ENCODE data around the gene PACC1. TPM values are rescaled to one million over a fixed set of nuclear protein-coding genes. Genes with fewer than 3 reads are reported as not detected.
A peak's percentile ranks its signal among the peaks of the same experiment; 100 is the strongest.

The PACC1 gene
- total and polyA plus RNA-seq, 2 experiments from 2014 or later, result 9.4 to 10.4 TPM

- H2AFZ ChIP-seq, result no peak overlapping the region
These were observed 2.3 kb downstream of the PACC1 start for GRCh38 chr1:212412374-212412773.

GRCh38 chr1:212410231-212410820 is 4.4 kb downstream of the PACC1 start:
- H2AFZ ChIP-seq, result no peak overlapping the region
- H3K4me1 ChIP-seq (ENCODE audit: insufficient read depth), result peaks cover 8% of the 10 kb centered on the region
- TF ChIP-seq EZH2 (IDR thresholded peaks at IDR 0.05; ENCODE audit: borderline replicate concordance), result no peak
- TF ChIP-seq EZH2phosphoT487 (IDR thresholded peaks at IDR 0.05; ENCODE audit: low read depth, severe bottlenecking, unreplicated experiment), result no peak
- TF ChIP-seq, protein P1, sequence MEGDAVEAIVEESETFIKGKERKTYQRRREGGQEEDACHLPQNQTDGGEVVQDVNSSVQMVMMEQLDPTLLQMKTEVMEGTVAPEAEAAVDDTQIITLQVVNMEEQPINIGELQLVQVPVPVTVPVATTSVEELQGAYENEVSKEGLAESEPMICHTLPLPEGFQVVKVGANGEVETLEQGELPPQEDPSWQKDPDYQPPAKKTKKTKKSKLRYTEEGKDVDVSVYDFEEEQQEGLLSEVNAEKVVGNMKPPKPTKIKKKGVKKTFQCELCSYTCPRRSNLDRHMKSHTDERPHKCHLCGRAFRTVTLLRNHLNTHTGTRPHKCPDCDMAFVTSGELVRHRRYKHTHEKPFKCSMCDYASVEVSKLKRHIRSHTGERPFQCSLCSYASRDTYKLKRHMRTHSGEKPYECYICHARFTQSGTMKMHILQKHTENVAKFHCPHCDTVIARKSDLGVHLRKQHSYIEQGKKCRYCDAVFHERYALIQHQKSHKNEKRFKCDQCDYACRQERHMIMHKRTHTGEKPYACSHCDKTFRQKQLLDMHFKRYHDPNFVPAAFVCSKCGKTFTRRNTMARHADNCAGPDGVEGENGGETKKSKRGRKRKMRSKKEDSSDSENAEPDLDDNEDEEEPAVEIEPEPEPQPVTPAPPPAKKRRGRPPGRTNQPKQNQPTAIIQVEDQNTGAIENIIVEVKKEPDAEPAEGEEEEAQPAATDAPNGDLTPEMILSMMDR (IDR thresholded peaks at IDR 0.05; ENCODE audit: poor library complexity), result no peak
- WGBS (ENCODE audit: low lambda C conversion rate, missing lambda C conversion rate), result 90% methylated on average over 8 of the region's 8 CpGs
- H3K79me2 ChIP-seq, result peaks cover 17% of the 10 kb centered on the region
- H3K4me2 ChIP-seq, result no peak overlapping the region
- H3K27me3 ChIP-seq, result no peaks in the 10 kb centered on the region
- H3K9me2 ChIP-seq (replicated peaks; ENCODE audit: insufficient read depth), result no peaks in the 10 kb centered on the region
- no peaks in the 10 kb centered on the region for H3K9me3 ChIP-seq (ENCODE audit: low read depth)
- H3K4me3 ChIP-seq, result no peak overlapping the region
- H3K27ac ChIP-seq, result no peak overlapping the region
- DNase-seq (ENCODE audit: low spot score), result peak; percentile 18
- H3K36me3 ChIP-seq (replicated peaks; ENCODE audit: insufficient read depth, low read depth), result no peaks in the 10 kb centered on the region
- H4K20me1 ChIP-seq (ENCODE audit: insufficient read depth, poor library complexity, severe bottlenecking), result no peaks in the 10 kb centered on the region

More at GRCh38 chr1:212412374-212412773, 2.3 kb downstream of the PACC1 start:
- Histone ChIP-seq H3K36me3 (replicated peaks; ENCODE audit: insufficient read depth, low read depth) (no peaks in the 10 kb centered on the region), H4K20me1 (ENCODE audit: insufficient read depth, poor library complexity, severe bottlenecking) (no peaks in the 10 kb centered on the region), H3K4me2 (no peak overlapping the region), H3K27me3 (no peaks in the 10 kb centered on the region), H3K4me3 (no peak overlapping the region), H3K79me2 (peaks cover 17% of the 10 kb centered on the region), H3K9me3 (ENCODE audit: low read depth) (no peaks in the 10 kb centered on the region), H3K27ac (no peak overlapping the region), H3K9me2 (replicated peaks; ENCODE audit: insufficient read depth) (no peaks in the 10 kb centered on the region), H3K4me1 (ENCODE audit: insufficient read depth) (peaks cover 8% of the 10 kb centered on the region)
- no peak for DNase-seq (ENCODE audit: low spot score)
- WGBS (ENCODE audit: low lambda C conversion rate, missing lambda C conversion rate), result 98% methylated on average over 3 of the region's 3 CpGs
- TF ChIP-seq, protein P1 (IDR thresholded peaks at IDR 0.05; ENCODE audit: poor library complexity), result no peak
- TF ChIP-seq EZH2phosphoT487 (IDR thresholded peaks at IDR 0.05; ENCODE audit: low read depth, severe bottlenecking, unreplicated experiment), result no peak
- TF ChIP-seq EZH2 (IDR thresholded peaks at IDR 0.05; ENCODE audit: borderline replicate concordance), result no peak

- Histone ChIP-seq H3K4me3 (no peak overlapping the region), H3K27ac (no peak overlapping the region), H3K9me2 (replicated peaks; ENCODE audit: insufficient read depth) (no peaks in the 10 kb centered on the region), H3K4me1 (ENCODE audit: insufficient read depth) (no peaks in the 10 kb centered on the region), H4K20me1 (ENCODE audit: insufficient read depth, poor library complexity, severe bottlenecking) (no peaks in the 10 kb centered on the region), H3K36me3 (replicated peaks; ENCODE audit: insufficient read depth, low read depth) (no peaks in the 10 kb centered on the region), H3K79me2 (no peaks in the 10 kb centered on the region), H3K9me3 (ENCODE audit: low read depth) (no peaks in the 10 kb centered on the region), H3K4me2 (no peak overlapping the region), H2AFZ (no peak overlapping the region), H3K27me3 (no peaks in the 10 kb centered on the region)
- 92% methylated on average over 7 of the region's 7 CpGs for WGBS (ENCODE audit: low lambda C conversion rate, missing lambda C conversion rate)
- TF ChIP-seq, protein P1 (IDR thresholded peaks at IDR 0.05; ENCODE audit: poor library complexity), result no peak
- TF ChIP-seq EZH2phosphoT487 (IDR thresholded peaks at IDR 0.05; ENCODE audit: low read depth, severe bottlenecking, unreplicated experiment) (no peak), EZH2 (IDR thresholded peaks at IDR 0.05; ENCODE audit: borderline replicate concordance) (no peak)
- DNase-seq (ENCODE audit: low spot score), result no peak
These were observed 11.9 kb downstream of the PACC1 start for GRCh38 chr1:212402666-212403321.
